Measurements from ENCODE around the gene TBXT.

The TBXT gene

DNA sequence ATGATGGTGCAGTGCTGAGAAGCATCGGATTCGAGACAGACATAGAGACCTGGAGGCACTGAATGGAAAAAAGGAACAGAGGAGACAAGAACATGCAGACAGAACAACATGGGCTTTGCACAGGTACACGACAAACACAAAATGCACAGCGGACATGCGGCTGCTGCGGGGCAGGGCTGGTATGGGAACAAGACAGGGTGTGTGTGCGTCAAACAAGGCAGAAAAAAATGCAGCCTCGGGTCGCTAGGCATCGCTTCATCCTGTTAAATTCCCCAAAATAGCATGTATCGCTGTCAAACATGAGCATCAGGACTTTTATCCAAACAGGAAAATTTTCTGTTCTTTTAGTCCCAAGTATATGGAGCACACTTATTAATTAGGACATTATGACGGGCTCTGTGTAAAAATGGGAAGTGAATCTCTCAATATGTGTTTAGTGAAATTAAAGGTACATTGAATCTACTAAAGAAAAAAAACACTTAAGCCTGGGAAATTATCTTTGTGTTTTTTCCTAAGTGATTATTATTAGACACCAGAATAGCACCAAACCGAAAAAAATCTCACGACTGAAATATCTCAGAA is 36.1 kb upstream of the TBXT start:
- in situ Hi-C loops (cut with HindIII; ENCODE audit: low pct_ligation_motif_present, low sequenced_read_pairs) = no loop called here
- Histone ChIP-seq H3K4me3 (ENCODE audit: low read depth, low read length) (no peak overlapping the region), H3K27ac (no peak overlapping the region), H3K36me3 (replicated peaks) (no peaks in the 10 kb centered on the region), H3K27me3 (replicated peaks) (no peaks in the 10 kb centered on the region)
- TF ChIP-seq, protein P1, sequence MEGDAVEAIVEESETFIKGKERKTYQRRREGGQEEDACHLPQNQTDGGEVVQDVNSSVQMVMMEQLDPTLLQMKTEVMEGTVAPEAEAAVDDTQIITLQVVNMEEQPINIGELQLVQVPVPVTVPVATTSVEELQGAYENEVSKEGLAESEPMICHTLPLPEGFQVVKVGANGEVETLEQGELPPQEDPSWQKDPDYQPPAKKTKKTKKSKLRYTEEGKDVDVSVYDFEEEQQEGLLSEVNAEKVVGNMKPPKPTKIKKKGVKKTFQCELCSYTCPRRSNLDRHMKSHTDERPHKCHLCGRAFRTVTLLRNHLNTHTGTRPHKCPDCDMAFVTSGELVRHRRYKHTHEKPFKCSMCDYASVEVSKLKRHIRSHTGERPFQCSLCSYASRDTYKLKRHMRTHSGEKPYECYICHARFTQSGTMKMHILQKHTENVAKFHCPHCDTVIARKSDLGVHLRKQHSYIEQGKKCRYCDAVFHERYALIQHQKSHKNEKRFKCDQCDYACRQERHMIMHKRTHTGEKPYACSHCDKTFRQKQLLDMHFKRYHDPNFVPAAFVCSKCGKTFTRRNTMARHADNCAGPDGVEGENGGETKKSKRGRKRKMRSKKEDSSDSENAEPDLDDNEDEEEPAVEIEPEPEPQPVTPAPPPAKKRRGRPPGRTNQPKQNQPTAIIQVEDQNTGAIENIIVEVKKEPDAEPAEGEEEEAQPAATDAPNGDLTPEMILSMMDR (IDR thresholded peaks at IDR 0.05; ENCODE audit: low read depth, low read length, missing control alignments) = no peak
- no peak for DNase-seq

DNA sequence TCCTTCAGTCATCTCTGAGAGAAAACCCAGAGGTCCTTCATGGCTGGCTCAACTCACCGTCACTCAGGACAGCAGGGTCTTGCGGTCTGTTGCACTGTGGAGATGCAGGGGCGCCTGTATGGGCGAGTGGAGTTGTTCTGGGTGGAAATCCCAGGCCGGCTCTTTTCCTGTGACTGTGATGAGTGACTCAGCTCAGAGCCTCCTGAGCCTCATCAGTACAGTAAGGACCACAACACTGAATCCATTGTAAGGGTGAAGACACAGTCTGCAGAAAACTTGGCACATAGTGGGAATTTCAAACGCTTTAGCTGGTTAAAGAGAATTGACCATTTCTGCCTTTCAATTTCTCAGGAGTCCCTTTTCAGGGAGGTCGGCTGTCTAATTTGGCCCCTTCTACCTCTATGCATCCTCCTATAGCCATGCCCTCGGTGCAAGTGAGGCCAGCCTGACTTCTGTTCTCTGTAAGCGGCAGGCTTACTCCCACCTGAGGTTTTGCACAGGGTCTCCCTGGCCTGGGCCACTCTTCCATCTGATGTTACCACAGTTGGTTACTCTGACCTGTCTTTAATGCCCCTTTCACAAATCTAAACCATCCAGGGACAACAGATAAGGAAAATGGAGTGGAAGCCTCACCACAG is 35.5 kb upstream of the TBXT start:
- H3K36me3 ChIP-seq (replicated peaks) = no peaks in the 10 kb centered on the region
- no peaks in the 10 kb centered on the region for H3K27me3 ChIP-seq (replicated peaks)
- H3K27ac ChIP-seq = no peak overlapping the region
- in situ Hi-C loops (cut with HindIII; ENCODE audit: low pct_ligation_motif_present, low sequenced_read_pairs) = no loop called here
- no peak overlapping the region for H3K4me3 ChIP-seq (ENCODE audit: low read depth, low read length)
- TF ChIP-seq, protein P1 (IDR thresholded peaks at IDR 0.05; ENCODE audit: low read depth, low read length, missing control alignments) = no peak
- no peak for DNase-seq

DNA sequence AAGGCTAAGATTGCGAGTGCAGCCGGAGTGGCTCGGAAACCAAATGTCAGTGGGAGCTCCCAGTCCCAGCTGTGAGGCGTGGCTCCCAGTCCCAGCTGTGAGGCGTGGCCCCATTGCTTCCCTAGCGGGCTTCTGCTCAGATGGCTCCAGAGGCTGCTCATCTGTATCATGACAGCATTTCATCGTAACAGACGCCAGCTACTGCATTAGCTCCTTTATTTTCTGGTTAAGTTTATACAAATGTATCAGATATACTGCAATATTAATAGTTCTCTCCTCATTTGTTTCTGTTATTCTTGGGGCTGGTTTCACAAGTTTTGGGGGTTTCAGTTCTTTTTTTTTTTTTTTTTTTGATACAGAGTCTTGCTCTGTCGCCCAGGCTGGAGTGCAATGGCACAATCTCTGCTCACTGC is 34.7 kb upstream of the TBXT start:
- H3K36me3 ChIP-seq (replicated peaks) = no peaks in the 10 kb centered on the region
- in situ Hi-C loops (cut with HindIII; ENCODE audit: low pct_ligation_motif_present, low sequenced_read_pairs) = no loop called here
- H3K27ac ChIP-seq = no peak overlapping the region
- DNase-seq = no peak
- TF ChIP-seq, protein P1 (IDR thresholded peaks at IDR 0.05; ENCODE audit: low read depth, low read length, missing control alignments) = no peak
- H3K4me3 ChIP-seq (ENCODE audit: low read depth, low read length) = no peak overlapping the region
- H3K27me3 ChIP-seq (replicated peaks) = no peaks in the 10 kb centered on the region

DNA sequence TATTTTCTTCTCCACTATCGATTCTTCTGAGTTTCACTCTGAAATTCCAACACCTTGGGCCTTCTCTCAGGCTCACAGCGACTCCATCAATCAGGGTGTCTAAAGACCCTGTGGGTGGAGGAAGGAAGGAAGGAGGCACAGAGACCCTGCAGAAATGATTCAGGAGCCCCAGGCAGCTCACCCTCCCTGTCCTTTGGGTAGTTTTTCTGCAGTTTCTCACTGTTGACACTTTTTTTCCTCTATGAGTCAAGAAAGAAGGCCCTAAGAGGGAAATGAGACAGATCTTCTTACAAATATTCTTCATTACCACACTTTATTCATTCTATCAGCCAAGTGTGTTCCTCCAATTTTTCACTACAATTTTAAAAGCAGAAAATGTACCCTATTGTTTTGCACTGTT is 34.2 kb upstream of the TBXT start:
- Histone ChIP-seq H3K36me3 (replicated peaks) (no peaks in the 10 kb centered on the region), H3K27me3 (replicated peaks) (no peaks in the 10 kb centered on the region), H3K4me3 (ENCODE audit: low read depth, low read length) (no peak overlapping the region), H3K27ac (no peak overlapping the region)
- TF ChIP-seq, protein P1 (IDR thresholded peaks at IDR 0.05; ENCODE audit: low read depth, low read length, missing control alignments) = no peak
- no peak for DNase-seq
- in situ Hi-C loops (cut with HindIII; ENCODE audit: low pct_ligation_motif_present, low sequenced_read_pairs) = no loop called here

DNA sequence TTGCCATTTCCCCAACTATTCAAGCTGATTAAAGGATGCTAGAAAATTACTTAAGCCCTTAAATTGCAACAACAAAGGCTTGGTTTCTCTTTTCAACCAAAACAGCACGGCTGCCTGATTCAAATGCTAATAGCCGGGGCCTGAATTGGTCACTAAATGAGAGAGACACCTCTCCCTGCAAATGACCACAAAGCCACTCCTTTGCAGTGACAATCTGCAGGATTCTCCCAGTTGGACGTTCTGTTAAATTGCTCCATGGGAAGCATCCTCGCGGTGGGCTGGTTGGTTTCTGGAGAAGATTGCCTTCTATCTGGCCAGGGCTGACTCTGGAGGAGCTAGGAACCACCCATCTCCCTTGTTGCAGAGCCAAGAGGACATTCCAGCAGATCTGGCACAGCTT is 29.7 kb upstream of the TBXT start:
- no peaks in the 10 kb centered on the region for H3K27me3 ChIP-seq (replicated peaks)
- TF ChIP-seq, protein P1 (IDR thresholded peaks at IDR 0.05; ENCODE audit: low read depth, low read length, missing control alignments) = no peak
- in situ Hi-C loops (cut with HindIII; ENCODE audit: low pct_ligation_motif_present, low sequenced_read_pairs) = no loop called here
- no peak overlapping the region for H3K27ac ChIP-seq
- no peaks in the 10 kb centered on the region for H3K36me3 ChIP-seq (replicated peaks)
- H3K4me3 ChIP-seq (ENCODE audit: low read depth, low read length) = no peak overlapping the region
- no peak for DNase-seq

DNA sequence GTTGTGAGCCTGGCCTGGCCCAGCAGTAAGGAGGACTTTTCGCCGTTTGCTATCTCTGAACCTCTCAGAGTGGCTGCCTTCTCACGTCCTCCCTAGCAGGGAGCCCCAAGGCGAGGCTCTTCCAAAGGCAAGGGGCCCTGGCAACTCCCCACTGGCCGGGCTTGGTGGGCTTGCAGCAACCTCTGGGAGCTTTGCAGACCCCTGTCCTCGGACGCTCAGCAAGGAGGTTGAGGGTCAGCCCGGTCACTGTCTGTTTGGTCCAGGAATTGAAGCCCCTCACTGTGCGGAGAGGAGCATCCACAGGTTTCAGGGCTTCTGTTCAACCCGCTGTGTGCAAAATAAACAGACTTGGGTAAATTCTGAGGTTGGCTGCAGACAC is 28.2 kb upstream of the TBXT start:
- Histone ChIP-seq H3K4me3 (ENCODE audit: low read depth, low read length) (no peak overlapping the region), H3K27me3 (replicated peaks) (no peaks in the 10 kb centered on the region), H3K27ac (no peak overlapping the region), H3K36me3 (replicated peaks) (no peaks in the 10 kb centered on the region)
- in situ Hi-C loops (cut with HindIII; ENCODE audit: low pct_ligation_motif_present, low sequenced_read_pairs) = no loop called here
- DNase-seq = no peak
- TF ChIP-seq, protein P1 (IDR thresholded peaks at IDR 0.05; ENCODE audit: low read depth, low read length, missing control alignments) = no peak

Measured in brain microvascular endothelial cell (primary cell).